Activated T-cell treated with anti-CD3 and anti-CD28 coated beads, Interleukin-2, amount 50 U/mL, for 72 hours (primary cell): ENCODE results near the gene CEBPE. TPM values are rescaled to one million over a fixed set of nuclear protein-coding genes. Genes with fewer than 3 reads are reported as not detected.

Source experiments
- ATAC-seq, 2 donors: fragments of 150-1000 bp; cut with Tn5 transposase; replicated peaks in 1 of 2; 2 replicates each; pipeline ENCODE4 v1.10.0; 2021; ENCODE audit warnings: moderate library complexity in 2 of 2, mild to moderate bottlenecking in 1 of 2
- DNase-seq, 2 donors: peaks; one replicate each; pipeline ENCODE4 v3.0.0; 2021 to 2022; ENCODE audit warnings: mixed read lengths in 1 of 2
- H3K27ac Mint-ChIP-seq: one replicate; pipeline ENCODE4 v1.8.0; 2022; ENCODE audit warnings: mild to moderate bottlenecking, moderate library complexity, mixed read lengths
- H3K27me3 Mint-ChIP-seq: one replicate; pipeline ENCODE4 v1.8.0; 2022; ENCODE audit warnings: low read depth, mixed read lengths
- H3K36me3 Mint-ChIP-seq, 2 donors: one replicate each; pipeline ENCODE4 v1.8.0; 2022; ENCODE audit warnings: mixed read lengths in 2 of 2, mild to moderate bottlenecking in 1 of 2; ENCODE audit not compliant: insufficient read depth in 2 of 2
- H3K4me1 Mint-ChIP-seq: one replicate; pipeline ENCODE4 v1.8.0; 2022; ENCODE audit warnings: low read depth, mixed read lengths
- H3K4me3 Mint-ChIP-seq, 2 donors: one replicate each; pipeline ENCODE4 v1.8.0; 2022; ENCODE audit warnings: mild to moderate bottlenecking in 2 of 2, mixed read lengths in 2 of 2, moderate library complexity in 2 of 2
- H3K9me3 Mint-ChIP-seq, 2 donors: one replicate each; pipeline ENCODE4 v1.8.0; 2022; ENCODE audit warnings: mixed read lengths in 2 of 2
- total RNA-seq, 2 donors: library from RNA; stranded (reverse); gene quantifications; one replicate each; pipeline ENCODE4 v1.2.3, GENCODE V29; 2022

Gene CEBPE
- total RNA-seq, 2 donors from 2014 or later: 0.21 to 0.36 TPM

GRCh38 chr14:23153851-23154796 is 35.1 kb upstream of the CEBPE start:
- peak overlapping the region in 1 of 2 donors; percentile 25 for H3K4me3 Mint-ChIP-seq
- DNase-seq (no peak), ATAC-seq (peak in 1 of 2 donors; percentile 21)
- peaks cover 19% of the 10 kb centered on the region for H3K4me1 Mint-ChIP-seq
- no peaks in the 10 kb centered on the region for H3K36me3 Mint-ChIP-seq
- H3K9me3 Mint-ChIP-seq: no peaks in the 10 kb centered on the region
- no peak overlapping the region for H3K27ac Mint-ChIP-seq
- H3K27me3 Mint-ChIP-seq: peaks cover 10% of the 10 kb centered on the region

GRCh38 chr14:23151342-23151741 is 32.3 kb upstream of the CEBPE start:
- Mint-ChIP-seq H3K4me3 (no peak overlapping the region), H3K36me3 (no peaks in the 10 kb centered on the region), H3K9me3 (no peaks in the 10 kb centered on the region), H3K4me1 (peaks cover 28% of the 10 kb centered on the region), H3K27ac (no peak overlapping the region), H3K27me3 (peaks cover 16% of the 10 kb centered on the region)
- no peak for DNase-seq
- no peak for ATAC-seq

GRCh38 chr14:23149745-23150144 is 30.7 kb upstream of the CEBPE start:
- H3K4me1 Mint-ChIP-seq: peaks cover 29% of the 10 kb centered on the region
- H3K4me3 Mint-ChIP-seq: no peak overlapping the region
- H3K36me3 Mint-ChIP-seq: no peaks in the 10 kb centered on the region
- peaks cover 16% of the 10 kb centered on the region for H3K27me3 Mint-ChIP-seq
- no peak overlapping the region for H3K27ac Mint-ChIP-seq
- ATAC-seq: no peak
- H3K9me3 Mint-ChIP-seq: no peaks in the 10 kb centered on the region
- no peak for DNase-seq

GRCh38 chr14:23148591-23149249 is 29.7 kb upstream of the CEBPE start:
- Mint-ChIP-seq H3K36me3 (no peaks in the 10 kb centered on the region), H3K4me1 (peaks cover 22% of the 10 kb centered on the region), H3K27ac (no peak overlapping the region), H3K4me3 (no peak overlapping the region), H3K9me3 (no peaks in the 10 kb centered on the region), H3K27me3 (peaks cover 16% of the 10 kb centered on the region)
- ATAC-seq (no peak), DNase-seq (no peak)

GRCh38 chr14:23147676-23148075 is 28.6 kb upstream of the CEBPE start:
- Mint-ChIP-seq H3K4me1 (peaks cover 16% of the 10 kb centered on the region), H3K27ac (no peak overlapping the region), H3K9me3 (no peaks in the 10 kb centered on the region), H3K27me3 (peaks cover 16% of the 10 kb centered on the region), H3K4me3 (no peak overlapping the region), H3K36me3 (no peaks in the 10 kb centered on the region)
- no peak for DNase-seq
- no peak for ATAC-seq

GRCh38 chr14:23146980-23147379 is 27.9 kb upstream of the CEBPE start:
- peaks cover 16% of the 10 kb centered on the region for H3K27me3 Mint-ChIP-seq

GRCh38 chr14:23146351-23146910 is 27.4 kb upstream of the CEBPE start:
- Mint-ChIP-seq H3K27ac (no peak overlapping the region), H3K36me3 (no peaks in the 10 kb centered on the region), H3K4me3 (no peak overlapping the region), H3K27me3 (peaks cover 16% of the 10 kb centered on the region), H3K4me1 (peaks cover 16% of the 10 kb centered on the region), H3K9me3 (no peaks in the 10 kb centered on the region)
- DNase-seq (no peak), ATAC-seq (peak; percentile 22 to 53)

More at GRCh38 chr14:23146980-23147379, 27.9 kb upstream of the CEBPE start:
- no peaks in the 10 kb centered on the region for H3K9me3 Mint-ChIP-seq
- DNase-seq: no peak
- no peak for ATAC-seq
- peaks cover 16% of the 10 kb centered on the region for H3K4me1 Mint-ChIP-seq
- no peak overlapping the region for H3K4me3 Mint-ChIP-seq
- H3K27ac Mint-ChIP-seq: no peak overlapping the region
- no peaks in the 10 kb centered on the region for H3K36me3 Mint-ChIP-seq

GRCh38 chr14:23145794-23146350 is 26.8 kb upstream of the CEBPE start:
- no peak overlapping the region for H3K4me3 Mint-ChIP-seq
- ATAC-seq (no peak), DNase-seq (no peak)
- H3K9me3 Mint-ChIP-seq: no peaks in the 10 kb centered on the region
- H3K27me3 Mint-ChIP-seq: peaks cover 16% of the 10 kb centered on the region
- peaks cover 16% of the 10 kb centered on the region for H3K4me1 Mint-ChIP-seq
- no peak overlapping the region for H3K27ac Mint-ChIP-seq
- H3K36me3 Mint-ChIP-seq: no peaks in the 10 kb centered on the region

- DNase-seq (no peak), ATAC-seq (no peak)
- no peaks in the 10 kb centered on the region for H3K36me3 Mint-ChIP-seq
- H3K4me3 Mint-ChIP-seq: no peak overlapping the region
- H3K4me1 Mint-ChIP-seq: peaks cover 16% of the 10 kb centered on the region
- no peak overlapping the region for H3K27ac Mint-ChIP-seq
- no peaks in the 10 kb centered on the region for H3K9me3 Mint-ChIP-seq
- peaks cover 9% of the 10 kb centered on the region for H3K27me3 Mint-ChIP-seq
Measured at GRCh38 chr14:23143911-23144310, 24.9 kb upstream of the CEBPE start.

GRCh38 chr14:23142826-23143225 is 23.8 kb upstream of the CEBPE start:
- ATAC-seq: no peak
- DNase-seq: no peak
- Mint-ChIP-seq H3K27ac (no peak overlapping the region), H3K9me3 (no peaks in the 10 kb centered on the region), H3K4me1 (peaks cover 16% of the 10 kb centered on the region), H3K4me3 (no peak overlapping the region), H3K36me3 (no peaks in the 10 kb centered on the region), H3K27me3 (peaks cover 9% of the 10 kb centered on the region)

- DNase-seq: no peak
- peaks cover 2% of the 10 kb centered on the region for H3K27me3 Mint-ChIP-seq
- H3K9me3 Mint-ChIP-seq: no peaks in the 10 kb centered on the region
- H3K36me3 Mint-ChIP-seq: no peaks in the 10 kb centered on the region
- no peak for ATAC-seq
- peaks cover 12% of the 10 kb centered on the region for H3K4me1 Mint-ChIP-seq
- no peak overlapping the region for H3K4me3 Mint-ChIP-seq
- H3K27ac Mint-ChIP-seq: no peak overlapping the region
Measured at GRCh38 chr14:23141706-23142444, 22.8 kb upstream of the CEBPE start.

GRCh38 chr14:23140371-23140770 is 21.3 kb upstream of the CEBPE start:
- ATAC-seq (no peak), DNase-seq (no peak)
- no peaks in the 10 kb centered on the region for H3K36me3 Mint-ChIP-seq
- no peak overlapping the region for H3K27ac Mint-ChIP-seq
- H3K27me3 Mint-ChIP-seq: no peaks in the 10 kb centered on the region
- no peaks in the 10 kb centered on the region for H3K9me3 Mint-ChIP-seq
- no peaks in the 10 kb centered on the region for H3K4me1 Mint-ChIP-seq
- no peak overlapping the region for H3K4me3 Mint-ChIP-seq
